Skeletal muscle tissue (tissue), 4 donors: ENCODE results near the gene DBN1. TPM values are rescaled to one million over a fixed set of nuclear protein-coding genes. Genes with fewer than 3 reads are reported as not detected.

Experiments used
- H3K27ac ChIP-seq: one replicate; pipeline ENCODE4 v1.7.0; 2013; ENCODE audit warnings: mild to moderate bottlenecking, low read depth, low read length, inconsistent platforms
- H3K27me3 ChIP-seq, 3 donors: one replicate each; pipeline ENCODE4 v1.7.0; 2013; ENCODE audit warnings: low read length in 3 of 3; ENCODE audit not compliant: control insufficient read depth in 3 of 3, insufficient read depth in 3 of 3
- H3K36me3 ChIP-seq, 3 donors: one replicate each; pipeline ENCODE4 v1.7.0; 2013; ENCODE audit warnings: low read length in 3 of 3; ENCODE audit not compliant: control insufficient read depth in 3 of 3, insufficient read depth in 3 of 3
- H3K4me1 ChIP-seq, 3 donors: one replicate each; pipeline ENCODE4 v1.7.0; 2013; ENCODE audit warnings: low read length in 3 of 3, mild to moderate bottlenecking in 3 of 3; ENCODE audit not compliant: control insufficient read depth in 3 of 3, insufficient read depth in 3 of 3
- H3K4me3 ChIP-seq, 3 donors: one replicate each; pipeline ENCODE4 v1.7.0; 2013; ENCODE audit warnings: low read length in 3 of 3
- H3K9ac ChIP-seq, 3 donors: one replicate each; pipeline ENCODE4 v1.7.0; 2013; ENCODE audit warnings: low read length in 3 of 3, mild to moderate bottlenecking in 3 of 3, moderate library complexity in 2 of 3, low read depth in 1 of 3
- H3K9me3 ChIP-seq, 3 donors: one replicate each; pipeline ENCODE4 v1.7.0; 2013; ENCODE audit warnings: low read length in 3 of 3; ENCODE audit not compliant: control insufficient read depth in 3 of 3
- total RNA-seq: library from RNA; depleted of rRNA; stranded (reverse); fragments of >200 nt; gene quantifications from one replicate; pipeline ENCODE4 v1.2.3, GENCODE V29; 2014
- donor health status: Osteomylitis.

Gene DBN1
- total RNA-seq, 1 donor from 2014 or later, result 108 TPM

DNA sequence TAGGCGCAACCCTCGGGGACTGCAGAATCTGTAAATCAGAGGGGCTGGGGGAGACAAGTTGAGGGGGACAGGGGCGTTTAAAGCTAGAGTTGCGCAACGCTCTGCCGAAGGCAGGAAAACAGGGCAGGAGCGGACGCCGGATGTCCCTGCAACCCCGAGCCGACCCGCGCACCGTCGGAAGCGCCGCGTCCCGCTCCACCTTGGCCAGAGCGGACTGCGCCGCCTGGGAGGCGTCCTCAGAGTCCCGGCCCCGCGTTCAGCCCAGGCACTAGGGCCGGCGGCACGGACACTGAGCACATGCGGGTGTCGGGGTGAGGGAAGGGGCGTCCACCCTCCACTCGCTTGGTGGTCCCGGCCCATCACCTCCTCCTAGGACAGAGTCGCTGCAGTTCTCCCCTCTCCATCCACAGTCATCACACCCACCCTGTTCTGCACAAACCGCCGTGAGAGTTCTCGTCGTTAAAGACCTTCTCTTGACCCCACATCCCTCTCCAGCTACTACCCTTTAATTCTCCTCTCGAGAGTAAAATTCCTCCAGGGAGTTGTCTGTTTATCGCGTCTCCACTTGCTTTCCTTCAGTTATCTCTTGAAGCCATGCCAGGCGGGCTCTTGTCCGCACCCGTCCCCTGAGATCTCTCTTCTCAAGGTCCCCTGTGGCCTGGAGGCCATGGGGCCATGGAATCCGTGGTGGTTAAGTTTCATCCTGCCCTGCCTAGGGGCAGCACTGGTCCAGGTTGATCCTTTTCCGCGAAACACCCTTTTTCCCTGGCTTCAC is 24.8 kb upstream of the DBN1 start:
- Histone ChIP-seq H3K4me1 (peaks cover 38 to 64% (median 63%) of the 10 kb centered on the region in 3 donors), H3K36me3 (peaks cover 10 to 18% (median 14%) of the 10 kb centered on the region in 3 donors), H3K27ac (peak overlapping the region; percentile 99), H3K27me3 (no peaks in the 10 kb centered on the region), H3K9ac (peak overlapping the region; percentile 20 to 70 (median 60)), H3K9me3 (no peaks in the 10 kb centered on the region), H3K4me3 (peak overlapping the region; percentile 68 to 89 (median 88))

DNA sequence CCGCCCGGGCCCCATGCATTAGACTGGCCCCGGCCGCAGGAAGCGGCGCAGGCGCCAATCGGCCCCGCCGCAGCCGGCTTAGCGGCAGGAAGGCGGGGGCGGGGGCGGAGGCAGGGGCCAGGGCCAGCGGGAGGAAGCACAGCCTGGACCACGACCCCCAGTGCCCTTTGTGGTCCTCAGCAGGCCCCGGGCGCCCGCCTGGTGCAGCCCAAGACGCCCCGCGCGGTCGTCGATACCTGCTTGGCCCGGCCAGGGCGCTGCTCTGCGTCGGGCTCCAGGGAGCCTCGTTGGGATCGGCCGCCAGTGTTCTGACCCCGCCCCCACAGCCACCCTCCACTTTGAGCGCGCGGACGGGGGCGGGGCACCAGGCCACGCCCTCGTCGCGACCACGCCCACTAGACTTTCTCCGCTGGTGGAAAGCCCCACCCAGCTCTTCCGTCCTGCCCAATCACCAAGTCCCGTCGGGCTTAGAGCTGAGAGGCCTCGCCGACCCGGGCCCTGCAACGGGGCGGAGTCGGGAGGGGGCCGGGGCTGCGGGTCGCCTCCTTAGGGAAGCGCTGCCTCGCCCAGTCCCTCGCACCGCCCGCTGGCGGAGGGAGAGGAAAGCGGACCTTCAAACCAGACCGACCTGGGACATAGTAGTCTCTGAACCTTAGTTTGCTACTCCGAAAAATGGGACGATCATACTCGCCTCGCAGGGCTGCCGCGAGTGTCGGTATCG is 24.0 kb upstream of the DBN1 start, which contains the start of gene PDLIM7:
TSS of gene PDLIM7 (minus strand) at position 313 of the 721 bp plus-strand sequence. CDS start 1,092 bp downstream, outside the sequence.
- Histone ChIP-seq H3K27ac (peak within 1 kb of the TSS; percentile 99), H3K9ac (peak within 1 kb of the TSS; percentile 90 to 97 (median 90)), H3K4me1 (peaks cover 45 to 71% (median 70%) of the 10 kb centered on the region in 3 donors)

DNA sequence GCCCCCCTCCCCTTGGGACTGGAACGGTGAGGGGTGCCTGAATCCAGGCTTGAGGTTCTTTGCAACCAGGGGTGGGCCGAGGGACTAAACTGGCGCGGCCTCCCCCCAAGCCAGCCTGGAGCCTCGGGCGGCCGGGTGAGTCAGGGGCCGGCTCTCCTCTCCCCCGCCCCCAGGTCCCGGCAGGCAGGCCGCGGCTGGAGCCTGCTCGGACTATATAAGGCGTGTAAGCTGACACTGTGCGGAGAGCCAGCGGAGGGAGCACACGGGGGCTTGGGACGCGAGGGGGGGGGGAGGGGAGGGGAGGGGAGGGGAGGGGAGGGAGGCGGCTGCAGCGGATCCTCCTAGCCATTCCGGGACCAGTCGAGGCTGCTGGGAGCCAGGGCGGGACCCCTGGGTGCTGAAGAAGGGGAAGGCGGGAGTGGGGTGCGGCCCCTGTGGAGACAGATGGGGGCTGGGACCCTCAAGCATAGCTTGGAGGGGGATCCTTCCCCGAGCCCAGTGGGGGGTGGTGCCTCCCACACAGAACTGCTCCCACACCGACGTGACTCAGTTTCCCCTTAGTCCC is 23.4 kb upstream of the DBN1 start:
- peaks cover 50 to 77% (median 76%) of the 10 kb centered on the region in 3 donors for H3K4me1 ChIP-seq
- H3K36me3 ChIP-seq, result peaks cover 21 to 29% (median 27%) of the 10 kb centered on the region in 3 donors
- no peaks in the 10 kb centered on the region for H3K27me3 ChIP-seq
- H3K9ac ChIP-seq, result peak overlapping the region; percentile 90 to 97 (median 90)
- H3K4me3 ChIP-seq, result peak overlapping the region; percentile 75 to 89 (median 88)
- no peaks in the 10 kb centered on the region for H3K9me3 ChIP-seq
- peak overlapping the region; percentile 99 for H3K27ac ChIP-seq

More for the DNA sequence above, 24.0 kb upstream of the DBN1 start, which contains the start of gene PDLIM7:
- Histone ChIP-seq H3K36me3 (peaks cover 17 to 26% (median 21%) of the 10 kb centered on the region in 3 donors), H3K9me3 (no peaks in the 10 kb centered on the region), H3K4me3 (peak within 1 kb of the TSS; percentile 75 to 89 (median 88)), H3K27me3 (no peaks in the 10 kb centered on the region)

DNA sequence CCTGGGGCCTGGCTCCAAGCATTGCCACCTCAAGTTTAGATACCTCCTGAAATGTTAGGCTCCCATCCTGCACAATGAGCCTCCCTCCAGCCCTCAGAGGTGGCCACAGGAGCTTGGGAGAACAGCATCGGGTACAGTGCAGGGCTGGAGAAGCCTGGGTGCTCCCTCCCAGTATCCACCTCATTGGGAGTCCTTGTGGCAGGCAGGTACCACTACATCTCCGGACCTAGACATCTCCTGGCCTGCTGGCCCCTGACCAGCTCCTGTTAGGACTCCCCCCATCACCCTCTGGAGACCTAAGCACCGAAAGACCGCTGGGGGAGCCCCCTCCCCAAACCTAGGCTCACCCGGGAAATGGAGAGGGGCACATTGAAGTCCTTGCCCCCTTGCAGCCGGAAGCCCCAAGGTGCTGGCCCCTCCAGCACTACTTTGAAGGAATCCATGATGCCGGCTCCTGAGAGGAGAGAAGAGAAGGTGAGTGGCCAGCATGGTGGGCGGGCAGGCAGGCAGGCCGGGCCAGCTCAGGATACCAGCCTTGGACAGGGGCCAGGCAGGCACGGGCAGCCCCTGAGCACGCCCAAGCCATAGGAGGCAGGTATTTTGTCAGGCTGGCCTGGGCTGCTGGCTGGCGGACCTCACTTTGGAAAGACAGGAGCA is 22.8 kb upstream of the DBN1 start:
- peak overlapping the region; percentile 75 to 89 (median 88) for H3K4me3 ChIP-seq
- H3K27ac ChIP-seq, result peak overlapping the region; percentile 99
- no peaks in the 10 kb centered on the region for H3K9me3 ChIP-seq
- peak overlapping the region; percentile 90 to 97 (median 90) for H3K9ac ChIP-seq
- peaks cover 48 to 78% (median 71%) of the 10 kb centered on the region in 3 donors for H3K4me1 ChIP-seq
- peaks cover 21 to 32% (median 29%) of the 10 kb centered on the region in 3 donors for H3K36me3 ChIP-seq
- H3K27me3 ChIP-seq, result no peaks in the 10 kb centered on the region

DNA sequence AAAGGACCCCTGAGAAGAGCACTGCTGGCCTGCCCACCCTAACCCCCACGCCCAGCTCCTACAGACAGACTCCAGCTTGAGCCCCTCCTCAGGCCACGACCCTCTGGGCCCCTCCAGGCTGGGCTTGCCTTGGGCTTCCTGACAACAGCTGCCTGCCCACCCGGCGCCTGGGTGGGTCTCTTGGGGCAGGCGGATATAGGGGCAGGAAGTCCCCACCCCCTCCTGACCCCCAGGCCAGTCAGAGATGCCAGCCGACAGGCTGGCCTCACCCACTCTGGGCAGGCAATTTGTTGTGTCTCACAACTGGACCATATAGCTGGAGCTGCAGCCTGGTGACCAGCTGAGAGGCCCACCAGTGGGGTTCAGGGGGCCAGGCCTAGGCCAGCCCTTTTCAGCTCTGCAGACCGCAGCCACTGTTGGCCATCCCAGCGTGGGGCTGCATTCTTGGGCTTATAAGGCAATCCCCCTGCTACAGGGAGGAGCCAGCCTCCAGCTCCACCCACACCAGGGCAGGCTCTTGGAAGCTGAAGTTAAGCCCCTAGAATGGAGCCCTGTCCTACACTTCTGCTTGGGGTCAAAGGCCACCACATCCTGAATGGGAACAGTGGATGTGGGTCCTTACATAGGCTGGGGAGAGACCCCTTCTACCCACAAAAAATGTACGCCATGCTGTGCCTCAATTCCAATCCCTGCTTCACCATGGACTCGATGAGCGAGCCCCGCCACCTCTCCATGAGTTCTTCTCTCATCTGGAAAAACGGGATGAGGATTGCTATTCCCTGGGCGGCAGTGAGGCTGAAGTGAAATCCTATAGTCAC is 22.0 kb upstream of the DBN1 start:
- Histone ChIP-seq H3K9me3 (no peaks in the 10 kb centered on the region), H3K27me3 (no peaks in the 10 kb centered on the region), H3K27ac (peak overlapping the region; percentile 99), H3K4me1 (peaks cover 46 to 77% (median 65%) of the 10 kb centered on the region in 3 donors), H3K36me3 (peaks cover 28 to 39% (median 36%) of the 10 kb centered on the region in 3 donors), H3K4me3 (peak overlapping the region; percentile 75 to 89 (median 88)), H3K9ac (peak overlapping the region; percentile 90 to 97 (median 90))

DNA sequence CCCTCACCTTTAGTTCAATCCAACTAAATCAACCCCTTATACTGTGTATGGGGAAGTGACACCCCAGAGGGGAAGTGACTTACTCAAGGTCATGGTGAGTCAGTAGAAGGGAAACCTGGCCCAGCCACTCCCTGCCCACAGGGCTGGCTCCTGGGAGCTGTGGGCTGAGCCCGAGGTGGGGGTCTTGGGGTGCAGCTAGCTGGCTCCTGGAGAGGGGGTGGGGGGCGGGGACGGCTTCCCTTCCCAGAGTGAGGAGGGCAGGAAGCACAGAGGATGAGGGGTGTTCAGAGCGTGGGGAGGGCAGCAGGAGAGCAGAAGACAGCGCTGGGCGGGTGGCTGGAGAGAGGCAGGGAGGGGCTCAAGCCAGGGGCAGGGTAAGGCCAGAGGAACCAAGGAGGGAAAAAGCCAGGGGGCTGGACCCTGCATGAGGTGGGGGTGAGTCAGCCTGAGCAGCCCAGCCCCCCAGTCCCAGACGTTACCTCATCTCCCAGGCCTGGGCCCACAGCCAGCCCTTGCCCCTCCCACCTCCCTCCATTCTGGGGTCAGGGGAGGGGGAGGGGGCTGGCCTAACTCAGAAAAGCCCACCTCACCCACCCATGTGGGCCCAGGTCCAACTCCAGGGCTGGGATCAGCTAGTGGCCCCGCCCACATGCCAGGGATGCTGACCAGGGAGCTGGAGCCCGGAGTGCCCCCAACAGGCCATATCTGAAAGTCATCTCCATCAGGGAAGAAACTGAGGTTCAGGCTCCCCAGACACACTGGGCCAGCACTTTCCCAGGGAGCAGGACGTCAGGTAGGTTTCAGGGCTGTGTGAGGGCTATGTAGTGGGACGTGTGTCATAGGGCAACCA is 21.1 kb upstream of the DBN1 start:
- H3K4me1 ChIP-seq, result peaks cover 46 to 80% (median 65%) of the 10 kb centered on the region in 3 donors
- H3K27me3 ChIP-seq, result no peaks in the 10 kb centered on the region
- peaks cover 36 to 47% (median 43%) of the 10 kb centered on the region in 3 donors for H3K36me3 ChIP-seq
- H3K4me3 ChIP-seq, result peak overlapping the region; percentile 58 to 89 (median 75)
- H3K27ac ChIP-seq, result peak overlapping the region; percentile 99
- H3K9me3 ChIP-seq, result no peaks in the 10 kb centered on the region
- H3K9ac ChIP-seq, result peak overlapping the region in 2 of 3 donors; percentile 65 to 97

DNA sequence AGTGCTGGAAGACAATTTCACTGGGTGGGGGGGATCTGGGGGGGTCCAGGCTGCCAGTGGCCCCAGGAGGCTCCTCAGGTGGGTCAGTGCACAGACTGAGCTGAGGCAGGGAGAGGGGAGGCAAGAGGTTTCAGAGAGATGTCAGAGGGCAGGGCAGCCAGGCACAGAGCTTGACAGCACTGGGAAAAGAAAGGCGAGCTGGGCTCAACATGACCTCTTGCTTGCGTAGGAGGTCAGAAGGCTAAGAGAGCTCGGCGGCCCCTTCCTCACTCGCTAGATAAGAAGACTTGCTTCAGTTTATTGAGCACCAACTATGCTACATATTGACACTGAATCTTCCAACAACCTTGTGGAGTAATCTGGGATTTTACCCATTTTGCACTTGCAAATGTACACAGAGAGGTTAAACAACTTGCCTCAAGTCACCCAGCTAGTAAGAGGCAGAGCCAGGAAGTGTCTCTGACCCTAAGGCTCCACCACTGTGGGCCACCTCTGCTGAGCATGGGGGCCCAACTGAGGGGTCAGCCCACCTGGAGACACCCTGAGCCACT is 20.4 kb upstream of the DBN1 start:
- H3K4me3 ChIP-seq, result no peak overlapping the region
- H3K27ac ChIP-seq, result peak overlapping the region; percentile 99
- peaks cover 46 to 77% (median 63%) of the 10 kb centered on the region in 3 donors for H3K4me1 ChIP-seq
- no peaks in the 10 kb centered on the region for H3K9me3 ChIP-seq
- H3K27me3 ChIP-seq, result no peaks in the 10 kb centered on the region
- peaks cover 38 to 53% (median 49%) of the 10 kb centered on the region in 3 donors for H3K36me3 ChIP-seq
- peak overlapping the region in 2 of 3 donors; percentile 7 to 97 for H3K9ac ChIP-seq

DNA sequence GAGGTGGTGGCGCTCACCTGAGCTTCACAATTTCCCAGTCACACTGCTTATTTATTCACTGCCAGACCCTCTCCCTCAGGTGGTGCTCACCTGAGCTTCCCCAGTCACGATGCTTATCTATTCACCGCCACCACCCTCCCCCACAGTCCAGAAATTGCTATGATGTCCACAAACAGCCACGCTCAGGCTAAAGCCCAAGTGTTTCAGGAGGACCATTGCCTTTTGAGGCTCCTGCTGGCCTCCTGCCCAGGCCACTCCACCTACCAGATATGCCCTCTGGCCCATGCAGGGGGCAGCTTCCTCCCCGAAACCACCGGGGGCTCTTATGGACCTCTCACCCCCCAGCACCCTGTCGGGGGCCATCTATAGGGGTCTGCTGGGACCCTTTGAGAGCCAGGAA is 19.4 kb upstream of the DBN1 start:
- H3K27me3 ChIP-seq, result no peaks in the 10 kb centered on the region
- peaks cover 46 to 67% (median 55%) of the 10 kb centered on the region in 3 donors for H3K4me1 ChIP-seq
- H3K9ac ChIP-seq, result peak overlapping the region in 2 of 3 donors; percentile 8 to 97
- H3K27ac ChIP-seq, result peak overlapping the region; percentile 99
- H3K9me3 ChIP-seq, result no peaks in the 10 kb centered on the region
- H3K4me3 ChIP-seq, result no peak overlapping the region
- peaks cover 45 to 61% (median 57%) of the 10 kb centered on the region in 3 donors for H3K36me3 ChIP-seq
